GM12801 (cell line): ENCODE measurements around the gene KSR2.
A peak's percentile ranks its signal among the peaks of the same experiment; 100 is the strongest.

Source experiments
- CTCF ChIP-seq: IDR thresholded peaks from one replicate; pipeline ENCODE4 v1.5.1; 2011; ENCODE audit warnings: control low read depth; ENCODE audit not compliant: insufficient read length; ENCODE audit errors: extremely low read depth

Gene KSR2

GRCh38 chr12:117845271-117845904, 123.4 kb downstream of the KSR2 start:
- no peak for TF ChIP-seq CTCF

- TF ChIP-seq CTCF: no peak
Measured at GRCh38 chr12:117844114-117844830, 124.5 kb downstream of the KSR2 start.

GRCh38 chr12:117842630-117843029, 126.2 kb downstream of the KSR2 start:
- no peak for TF ChIP-seq CTCF

GRCh38 chr12:117842220-117842619, 126.6 kb downstream of the KSR2 start:
- no peak for TF ChIP-seq CTCF

GRCh38 chr12:117837737-117838050, 131.1 kb downstream of the KSR2 start:
- TF ChIP-seq CTCF: no peak

- peak; percentile 90 for TF ChIP-seq CTCF
Measured at GRCh38 chr12:117836999-117837736, 131.6 kb downstream of the KSR2 start.

GRCh38 chr12:117836476-117836875, 132.3 kb downstream of the KSR2 start:
- TF ChIP-seq CTCF: no peak
